H1 (cell line): ENCODE data around the gene PLCL2. TPM values are rescaled to one million over a fixed set of nuclear protein-coding genes. Genes with fewer than 3 reads are reported as not detected.

ENCODE experiments used
- CTCF ChIA-PET: fragments of 300-600 bp; sonication (Branson Sonifier 250); formaldehyde crosslinking; loops from one replicate; lab custom pipeline; 2021; ENCODE audit not compliant: partially characterized antibody; lab: Charles Lee
- POLR2A ChIA-PET: fragments of 300-600 bp; sonication (Branson Sonifier 250); formaldehyde crosslinking; loops from one replicate; lab custom pipeline; 2021; ENCODE audit warnings: inconsistent platforms; ENCODE audit not compliant: partially characterized antibody; lab: Charles Lee
- DNase-seq, 2 experiments: peaks; one replicate each; pipeline versions ENCODE4 v3.0.0 to v3.0.0-alpha.2; 2010 to 2022; ENCODE audit warnings: low spot score in 2 of 2, low read depth in 1 of 2, mixed read lengths in 1 of 2
- FAIRE-seq: peaks from 2 replicates; lab custom pipeline; 2011; peaks lifted over from hg19 to GRCh38; lab: Jason Lieb, UNC
- H2AFZ ChIP-seq: 2 replicates; pipeline ENCODE4 v1.8.1; 2012; ENCODE audit warnings: low read length, inconsistent platforms
- H2AK5ac ChIP-seq: 2 replicates; pipeline ENCODE4 v1.6.1; 2013; ENCODE audit warnings: low read depth, low read length
- H2BK120ac ChIP-seq: replicated peaks from 2 replicates; pipeline ENCODE3; 2013; ENCODE audit warnings: low read depth, low read length, inconsistent platforms
- H2BK12ac ChIP-seq: 2 replicates; pipeline ENCODE4 v1.6.1; 2013; ENCODE audit warnings: low read depth, low read length
- H2BK15ac ChIP-seq: 2 replicates; pipeline ENCODE4 v1.6.1; 2013; ENCODE audit warnings: low read length
- H2BK20ac ChIP-seq: 2 replicates; pipeline ENCODE4 v1.6.1; 2013; ENCODE audit warnings: low read length
- H2BK5ac ChIP-seq: 2 replicates; pipeline ENCODE4 v1.6.1; 2013; ENCODE audit warnings: low read depth, low read length
- H3K14ac ChIP-seq: 2 replicates; pipeline ENCODE4 v1.6.1; 2013; ENCODE audit warnings: inconsistent platforms; ENCODE audit not compliant: insufficient read length
- H3K18ac ChIP-seq: 2 replicates; pipeline ENCODE4 v1.6.1; 2013; ENCODE audit warnings: low read length; ENCODE audit errors: extremely low read depth
- H3K23ac ChIP-seq: 2 replicates; pipeline ENCODE4 v1.6.1; 2013; ENCODE audit warnings: inconsistent platforms; ENCODE audit not compliant: insufficient read length
- H3K23me2 ChIP-seq: 2 replicates; pipeline ENCODE4 v1.6.1; 2013; ENCODE audit warnings: low read depth, low read length
- H3K27ac ChIP-seq: 2 replicates; pipeline ENCODE4 v1.6.1; 2011; ENCODE audit warnings: low read depth, low read length, inconsistent platforms
- H3K27me3 ChIP-seq, 4 experiments: replicated peaks in 1 of 4; 1 replicate in 1 of 4; 2 replicates in 3 of 4; pipeline versions ENCODE4 v1.6.1 to v1.8.1; 2011 to 2013; ENCODE audit warnings: low read length in 3 of 4, mild to moderate bottlenecking in 3 of 4, inconsistent platforms in 2 of 4, mixed read lengths in 2 of 4, moderate library complexity in 1 of 4; ENCODE audit not compliant: control insufficient read depth in 3 of 4, insufficient read depth in 3 of 4; ENCODE audit errors: extremely low read depth in 1 of 4
- H3K36me3 ChIP-seq, 4 experiments: 2 replicates each; pipeline versions ENCODE4 v1.6.1 to v1.8.1; 2011 to 2013; ENCODE audit warnings: mild to moderate bottlenecking in 4 of 4, low read length in 3 of 4, moderate library complexity in 2 of 4, control low read depth in 1 of 4, inconsistent platforms in 1 of 4; ENCODE audit not compliant: insufficient read depth in 4 of 4, control insufficient read depth in 2 of 4
- H3K4ac ChIP-seq: replicated peaks from 2 replicates; pipeline ENCODE3; 2013; ENCODE audit warnings: low read length, low read depth, mixed read lengths, inconsistent platforms; ENCODE audit not compliant: insufficient read length
- H3K4me1 ChIP-seq, 4 experiments: replicated peaks in 1 of 4; 1 replicate in 1 of 4; 2 replicates in 3 of 4; pipeline versions ENCODE4 v1.6.1 to v1.8.1; 2011 to 2013; ENCODE audit warnings: low read length in 3 of 4, inconsistent platforms in 2 of 4, mixed read lengths in 1 of 4; ENCODE audit not compliant: insufficient read depth in 4 of 4, control insufficient read depth in 3 of 4
- H3K4me2 ChIP-seq, 2 experiments: 2 replicates each; pipeline versions ENCODE4 v1.6.1 to v1.8.1; 2011 to 2013; ENCODE audit warnings: low read depth in 2 of 2, low read length in 2 of 2, control low read depth in 1 of 2, inconsistent platforms in 1 of 2, mild to moderate bottlenecking in 1 of 2; ENCODE audit not compliant: insufficient read depth in 1 of 2
- H3K4me3 ChIP-seq, 4 experiments: fragments of 200-600, 300-600 bp in 1 of 4; sonication (generic), shearing (Covaris generic), sonication (Bioruptor Twin) in 1 of 4; 2 replicates each; pipeline versions ENCODE4 v1.5.1 to v1.8.1; 2011 to 2016; ENCODE audit warnings: low read length in 4 of 4, low read depth in 3 of 4, control low read depth in 2 of 4, inconsistent platforms in 2 of 4, mild to moderate bottlenecking in 2 of 4, mixed read lengths in 1 of 4, moderate library complexity in 1 of 4; ENCODE audit not compliant: insufficient read depth in 2 of 4; ENCODE audit errors: extremely low read depth in 1 of 4
- H3K56ac ChIP-seq: replicated peaks from 2 replicates; pipeline ENCODE3; 2013; ENCODE audit warnings: low read depth, mild to moderate bottlenecking, mixed read lengths, low read length, inconsistent platforms; ENCODE audit not compliant: insufficient read length
- H3K79me1 ChIP-seq: 2 replicates; pipeline ENCODE4 v1.6.1; 2013; ENCODE audit warnings: low read depth, low read length, control low read depth
- H3K79me2 ChIP-seq, 2 experiments: 2 replicates each; pipeline versions ENCODE4 v1.6.1 to v1.8.1; 2012 to 2013; ENCODE audit warnings: low read length in 2 of 2, mild to moderate bottlenecking in 2 of 2, inconsistent platforms in 1 of 2; ENCODE audit not compliant: insufficient read depth in 2 of 2, control insufficient read depth in 1 of 2
- H3K9ac ChIP-seq, 4 experiments: replicated peaks in 1 of 4; 1 replicate in 1 of 4; 2 replicates in 3 of 4; pipeline versions ENCODE4 v1.6.1 to v1.8.1; 2011 to 2013; ENCODE audit warnings: low read depth in 3 of 4, low read length in 3 of 4, control low read depth in 2 of 4, mild to moderate bottlenecking in 2 of 4, moderate library complexity in 2 of 4, inconsistent platforms in 1 of 4; ENCODE audit errors: extremely low read depth in 1 of 4
- H3K9me3 ChIP-seq, 2 experiments: 2 replicates each; pipeline versions ENCODE4 v1.6.1 to v1.8.1; 2012 to 2013; ENCODE audit warnings: mild to moderate bottlenecking in 2 of 2, moderate library complexity in 2 of 2, control low read depth in 1 of 2, inconsistent platforms in 1 of 2, low read depth in 1 of 2, low read length in 1 of 2, mixed read lengths in 1 of 2; ENCODE audit not compliant: insufficient read depth in 2 of 2
- H4K20me1 ChIP-seq, 2 experiments: replicated peaks in 1 of 2; 2 replicates each; pipeline versions ENCODE3 to v1.8.1; 2011 to 2013; ENCODE audit warnings: inconsistent platforms in 2 of 2, low read length in 2 of 2, mild to moderate bottlenecking in 1 of 2; ENCODE audit not compliant: insufficient read depth in 2 of 2, control insufficient read depth in 1 of 2
- H4K5ac ChIP-seq: 2 replicates; pipeline ENCODE4 v1.6.1; 2013; ENCODE audit warnings: low read length, low read depth, mixed read lengths, inconsistent platforms; ENCODE audit not compliant: insufficient read length
- H4K8ac ChIP-seq: 2 replicates; pipeline ENCODE4 v1.8.0; 2013; ENCODE audit warnings: mild to moderate bottlenecking, moderate library complexity, low read length, inconsistent platforms; ENCODE audit not compliant: insufficient read depth; ENCODE audit errors: extremely low read depth
- H4K91ac ChIP-seq: replicated peaks from 2 replicates; pipeline ENCODE3; 2013; ENCODE audit warnings: low read length, mixed read lengths, inconsistent platforms; ENCODE audit not compliant: insufficient read length
- CEBPB ChIP-seq: IDR thresholded peaks from 2 replicates; pipeline ENCODE4 v1.6.1; 2012; ENCODE audit warnings: low read depth, low read length
- EGR1 ChIP-seq: IDR thresholded peaks from 2 replicates; pipeline ENCODE4 v1.6.1; 2011; ENCODE audit warnings: low read depth, low read length, borderline replicate concordance
- JUN ChIP-seq: IDR thresholded peaks from 2 replicates; pipeline ENCODE4 v1.6.1; 2011; ENCODE audit warnings: low read depth, mild to moderate bottlenecking, improper control_type of control experiment, low read length
- RAD21 ChIP-seq, 2 experiments: IDR thresholded peaks in 1 of 2; conservative IDR thresholded peaks in 1 of 2; 2 replicates each; pipeline ENCODE4 v1.6.1; 2011; ENCODE audit warnings: low read depth in 2 of 2, low read length in 2 of 2, improper control_type of control experiment in 1 of 2, inconsistent platforms in 1 of 2, mild to moderate bottlenecking in 1 of 2, moderate library complexity in 1 of 2
- WGBS, 2 experiments: shearing (Covaris generic) in 1 of 2; methylation state at CpG; one replicate each; pipeline versions ENCODE4 v1.1.6 to v1.1.7; 2013 to 2015; ENCODE audit warnings: low lambda C conversion rate in 2 of 2, mixed read lengths in 2 of 2, inconsistent platforms in 1 of 2, low coverage in 1 of 2, missing lambda C conversion rate in 1 of 2; ENCODE audit not compliant: insufficient replicate concordance in 2 of 2, insufficient coverage in 1 of 2, insufficient read length in 1 of 2; ENCODE audit errors: extremely low coverage in 1 of 2, missing lambda C conversion rate in 1 of 2; 5-methylcytosine and 5-hydroxymethylcytosine counted together
- polyA plus RNA-seq, 7 experiments: library from polyadenylated mRNA; depleted of rRNA in 3 of 7; stranded (reverse) in 5 of 7; unstranded in 2 of 7; fragments of >200 nt in 5 of 7; fragments of 200-250 nt in 2 of 7; gene quantifications; 1 replicate in 5 of 7; 2 replicates in 1 of 7; 4 replicates in 1 of 7; pipeline versions ENCODE4 v1.2.1 to v1.2.3, GENCODE V29; 2011 to 2013; ENCODE audit warnings: missing spikeins in 2 of 7, mixed read lengths in 2 of 7
- total RNA-seq: library from RNA; stranded (reverse); fragmentation: NEBNext Ultra II Directional; extraction: Animal tissue kit (Norgen Biotek cat#: 25700); gene quantifications from 2 replicates; pipeline ENCODE4 v1.2.1, GENCODE V29; 2021

The PLCL2 gene
- total and polyA plus RNA-seq, 2 of the 8 experiments (the other 6 are each of a cell fraction or from before 2014, with no cell fraction given), result 3.5 to 6.8 TPM

DNA sequence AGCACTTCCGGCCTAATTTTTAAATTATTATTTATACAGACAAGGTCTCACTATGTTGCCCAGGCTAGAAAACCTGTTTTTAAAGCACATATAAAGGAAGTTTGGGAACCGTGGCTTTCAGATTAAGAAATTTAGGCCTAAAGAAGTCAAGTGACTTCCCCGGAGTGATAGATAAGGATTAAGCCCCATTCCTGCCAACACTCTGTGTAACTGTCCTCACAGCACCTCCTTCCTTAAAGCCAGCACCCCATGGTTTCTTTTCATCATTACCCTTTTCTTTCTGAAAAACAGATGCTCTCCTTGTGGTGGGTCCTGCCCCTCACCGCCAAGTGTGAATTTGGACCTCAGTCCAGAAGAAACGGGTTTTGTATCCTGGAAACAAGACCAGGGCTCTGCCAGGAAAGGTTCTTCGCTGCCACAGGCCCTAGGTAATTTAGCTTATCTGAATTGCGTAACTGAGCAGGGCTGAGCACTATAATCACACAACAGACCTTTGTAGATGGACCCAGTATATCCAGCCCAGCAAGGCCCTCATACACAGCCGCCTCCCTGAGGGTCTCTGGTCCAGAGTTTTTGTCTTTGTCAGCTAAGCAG lies 231.3 kb downstream of the PLCL2 start:
- no peak overlapping the region for H3K14ac ChIP-seq
- H3K23me2 ChIP-seq, result no peaks in the 10 kb centered on the region
- FAIRE-seq, result no peak
- H3K4me1 ChIP-seq, result no peaks in the 10 kb centered on the region
- no peak overlapping the region for H2BK15ac ChIP-seq
- no peak overlapping the region for H3K9ac ChIP-seq
- H3K79me2 ChIP-seq, result no peaks in the 10 kb centered on the region
- peak in 1 of 2 experiments; percentile 39 for DNase-seq
- no peak overlapping the region for H2BK5ac ChIP-seq
- ChIA-PET POLR2A (no interaction called here), CTCF (interaction anchor here (0.8 to 1.2 kb wide), 3 partner anchors 9 to 22 kb away, joined by 3 to 4 read pairs (median 3); no protein-coding TSS in a partner anchor)
- H4K5ac ChIP-seq, result no peak overlapping the region
- no peak overlapping the region for H3K4ac ChIP-seq
- WGBS, 2 experiments, result 92% methylated on average over 8 of the region's 8 CpGs; no CpG with 5 or more reads in 1 of the 2 experiments
- H3K23ac ChIP-seq, result no peak overlapping the region
- H3K18ac ChIP-seq, result no peak overlapping the region
- H2AK5ac ChIP-seq, result no peak overlapping the region
- no peak for TF ChIP-seq JUN
- no peak for TF ChIP-seq EGR1
- TF ChIP-seq CEBPB, result peak; percentile 69; the same call in 1 of the 2 replicates
- TF ChIP-seq RAD21 (IDR thresholded peaks at IDR 0.05 in 1 of 2, conservative IDR thresholded peaks at IDR 0.05 in 1 of 2; ENCODE audit: low read depth in 2 of 2, low read length in 2 of 2), result no peak
- no peaks in the 10 kb centered on the region for H4K20me1 ChIP-seq
- no peak overlapping the region for H2BK12ac ChIP-seq
- H3K4me2 ChIP-seq, result no peak overlapping the region
- H4K8ac ChIP-seq, result no peak overlapping the region
- no peak overlapping the region for H2AFZ ChIP-seq
- no peaks in the 10 kb centered on the region for H3K9me3 ChIP-seq
- H3K79me1 ChIP-seq, result no peaks in the 10 kb centered on the region
- no peak overlapping the region for H2BK20ac ChIP-seq
- no peaks in the 10 kb centered on the region for H3K36me3 ChIP-seq
- H3K27me3 ChIP-seq, result no peaks in the 10 kb centered on the region
- H2BK120ac ChIP-seq, result no peak overlapping the region
- no peak overlapping the region for H3K4me3 ChIP-seq
- no peak overlapping the region for H3K56ac ChIP-seq
- no peak overlapping the region for H3K27ac ChIP-seq
- H4K91ac ChIP-seq, result no peak overlapping the region
